ENCODE data around the gene PHRF1.

Gene PHRF1

DNA sequence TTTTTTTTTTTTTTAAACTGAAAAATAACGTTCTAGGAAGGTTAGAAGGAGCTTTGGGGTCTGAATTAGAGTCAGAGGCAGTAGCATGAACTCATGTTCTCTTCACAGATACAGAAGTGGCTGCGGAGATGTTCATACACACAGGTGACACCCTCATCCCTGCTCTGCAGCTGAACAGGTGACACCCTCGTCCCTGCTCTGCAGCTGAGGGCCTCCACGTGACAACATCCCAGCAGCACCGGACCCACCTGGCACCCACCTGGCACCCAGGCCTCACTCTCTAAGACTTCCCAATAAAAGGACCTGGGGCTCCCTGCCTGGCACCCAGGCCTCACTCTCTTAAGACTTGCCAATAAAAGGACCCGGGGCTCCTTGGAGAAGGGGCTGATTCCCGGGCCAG is 80.6 kb downstream of the PHRF1 start:
- no peak overlapping the region for H3K4me3 ChIP-seq (ENCODE audit: low read depth, low read length)
- TF ChIP-seq CTCF (IDR thresholded peaks at IDR 0.05; ENCODE audit: low read depth, low read length, missing control alignments) = no peak
- no peak for DNase-seq (ENCODE audit: low read depth)
- in situ Hi-C loops (cut with HindIII; ENCODE audit: low sequenced_read_pairs) = loop anchor here (25.0 kb wide), 1 partner anchor 105 kb away; no protein-coding TSS in a partner anchor

GRCh38 chr11:657691-658126 is 81.4 kb downstream of the PHRF1 start:
- in situ Hi-C loops (cut with HindIII; ENCODE audit: low sequenced_read_pairs) = loop anchor here (25.0 kb wide), 1 partner anchor 105 kb away; no protein-coding TSS in a partner anchor
- no peak overlapping the region for H3K4me3 ChIP-seq (ENCODE audit: low read depth, low read length)
- no peak for DNase-seq (ENCODE audit: low read depth)
- TF ChIP-seq CTCF (IDR thresholded peaks at IDR 0.05; ENCODE audit: low read depth, low read length, missing control alignments) = no peak

DNA sequence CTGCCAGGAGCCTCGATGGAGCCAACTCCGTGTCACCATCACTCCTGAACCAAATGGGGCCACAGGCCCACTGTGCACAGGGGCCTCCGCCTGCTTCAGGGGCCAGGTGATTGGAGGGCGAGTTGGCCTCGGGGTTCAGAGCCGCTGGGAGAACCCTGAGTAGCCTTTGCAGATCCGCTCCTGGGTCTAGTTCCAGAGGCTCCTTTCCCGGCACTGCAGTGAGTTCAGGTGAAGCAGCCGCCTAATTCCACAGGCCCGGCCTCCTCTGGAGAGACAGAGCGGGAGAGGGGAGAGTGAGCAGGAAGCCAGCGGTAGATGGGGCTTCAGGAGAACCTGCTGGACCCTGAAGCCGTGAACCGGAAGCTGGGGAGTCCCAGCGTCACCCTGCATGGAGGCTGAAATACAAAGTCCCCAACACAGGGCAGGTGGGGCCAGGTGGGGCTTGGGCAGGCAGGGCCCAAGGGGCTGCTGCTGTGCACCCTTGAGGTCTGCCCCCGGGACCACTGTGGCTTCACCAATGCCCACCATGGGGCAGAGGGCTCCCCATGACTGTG is 83.3 kb downstream of the PHRF1 start:
- in situ Hi-C loops (cut with HindIII; ENCODE audit: low sequenced_read_pairs) = loop anchor here (25.0 kb wide), 1 partner anchor 103 kb away; no protein-coding TSS in a partner anchor
- TF ChIP-seq CTCF (IDR thresholded peaks at IDR 0.05; ENCODE audit: low read depth, low read length, missing control alignments) = no peak
- no peak overlapping the region for H3K4me3 ChIP-seq (ENCODE audit: low read depth, low read length)
- DNase-seq (ENCODE audit: low read depth) = no peak

- in situ Hi-C loops (cut with HindIII; ENCODE audit: low sequenced_read_pairs) = loop anchor here (25.0 kb wide), 1 partner anchor 102 kb away; no protein-coding TSS in a partner anchor
- no peak for DNase-seq (ENCODE audit: low read depth)
- no peak for TF ChIP-seq CTCF (IDR thresholded peaks at IDR 0.05; ENCODE audit: low read depth, low read length, missing control alignments)
- H3K4me3 ChIP-seq (ENCODE audit: low read depth, low read length) = no peak overlapping the region
Observed at GRCh38 chr11:660281-660680, 84.0 kb downstream of the PHRF1 start.

DNA sequence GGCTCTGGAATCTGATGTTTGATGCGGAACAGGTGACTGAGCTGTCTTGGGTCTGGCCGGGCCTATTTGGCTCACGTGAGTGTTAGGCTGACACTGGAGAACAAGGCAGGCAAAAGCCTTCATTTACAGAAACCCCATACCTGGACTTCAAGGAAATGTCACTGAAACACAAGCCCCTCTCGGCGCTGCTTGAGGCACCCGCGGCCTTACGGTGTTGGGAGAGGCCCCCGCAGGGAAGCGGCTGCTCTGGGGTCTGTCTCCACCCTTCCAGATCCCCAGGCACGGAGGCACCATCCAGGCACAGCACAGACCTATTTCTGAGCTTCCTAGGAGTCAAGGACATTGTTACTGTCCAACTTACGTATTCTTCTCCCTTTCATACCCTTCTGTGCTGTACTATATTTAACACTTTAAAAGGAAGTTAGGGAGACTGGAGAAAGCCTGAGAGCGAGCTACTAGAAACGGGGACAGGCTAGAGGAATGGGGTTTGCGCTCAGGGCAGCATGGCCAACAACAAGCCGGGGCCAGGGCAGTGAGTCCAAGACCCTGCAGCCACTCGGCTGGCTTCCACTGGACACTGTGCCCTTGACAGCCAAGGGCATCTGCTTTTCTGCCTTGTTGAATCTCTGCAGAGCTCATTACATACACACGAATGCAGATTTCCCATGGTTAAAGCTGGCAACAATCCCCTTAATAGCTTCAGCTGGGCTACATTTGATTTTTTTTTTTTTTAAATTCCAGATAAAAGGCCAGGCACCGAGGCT is 84.6 kb downstream of the PHRF1 start:
- in situ Hi-C loops (cut with HindIII; ENCODE audit: low sequenced_read_pairs) = loop anchor here (25.0 kb wide), 1 partner anchor 101 kb away; no protein-coding TSS in a partner anchor
- no peak overlapping the region for H3K4me3 ChIP-seq (ENCODE audit: low read depth, low read length)
- TF ChIP-seq CTCF (IDR thresholded peaks at IDR 0.05; ENCODE audit: low read depth, low read length, missing control alignments) = no peak
- no peak for DNase-seq (ENCODE audit: low read depth)
